Activated effector memory CD4-positive, alpha-beta T cell treated with anti-CD3 and anti-CD28 coated beads, Interleukin-2, amount 50 U/mL, for 16 hours (primary cell): Measurements from ENCODE around the gene ZNF48.

Experiments used
- DNase-seq: peaks from one replicate; pipeline ENCODE4 v3.0.0-alpha.2; 2020

The ZNF48 gene

GRCh38 chr16:30444231-30445148 is 49.3 kb downstream of the ZNF48 start:
- no peak for DNase-seq

DNA sequence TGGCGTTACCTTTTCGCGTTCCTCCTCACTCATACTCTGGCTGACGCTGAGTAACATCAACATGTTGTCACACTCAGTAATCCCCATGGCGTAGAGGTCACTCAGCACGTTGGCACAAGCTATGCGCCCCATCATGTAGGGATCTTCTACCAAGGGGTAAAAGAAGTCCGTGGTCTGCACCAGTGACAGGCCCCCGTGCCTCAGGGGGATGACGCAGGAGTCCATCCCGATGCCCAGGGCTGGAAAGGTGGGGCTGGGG is 49.9 kb downstream of the ZNF48 start:
- DNase-seq, result no peak

DNA sequence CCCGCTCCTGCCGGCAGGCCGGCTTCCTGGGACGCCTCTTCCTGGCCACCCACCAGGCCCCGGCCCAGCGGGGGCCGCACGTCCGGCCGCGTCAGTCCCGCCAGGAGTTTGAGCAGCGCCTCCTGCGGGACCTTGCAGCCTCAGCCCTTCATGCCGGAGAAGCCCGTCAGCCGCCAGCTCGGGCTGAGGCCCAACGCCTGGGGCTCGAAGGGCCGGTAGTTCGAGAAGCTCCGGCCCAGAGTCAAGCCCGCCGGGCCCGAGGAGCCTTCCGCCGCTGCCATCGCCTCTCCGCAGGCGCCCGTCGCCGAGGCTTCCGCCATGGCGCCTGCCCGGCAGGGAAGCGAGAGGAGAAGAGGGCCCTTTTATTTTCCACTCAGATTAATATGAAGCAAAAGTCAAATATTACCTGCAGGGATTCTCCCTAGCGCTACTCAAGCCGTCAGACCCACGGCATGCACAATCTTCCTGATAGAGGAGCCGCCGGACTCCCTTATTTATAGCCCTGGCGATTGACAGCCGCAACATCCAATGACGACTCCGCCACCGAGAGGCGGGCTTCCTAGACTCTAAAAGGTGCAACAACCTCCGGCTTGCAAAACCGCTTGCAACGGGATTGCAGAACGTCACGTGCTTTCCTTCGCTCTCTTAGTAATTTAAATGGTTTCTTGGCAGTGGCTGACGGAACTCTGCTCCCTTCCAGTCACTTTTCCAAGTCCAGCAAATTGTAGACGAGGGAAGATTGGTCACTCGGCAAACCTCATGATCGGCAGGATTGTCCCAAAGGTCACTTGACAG is 50.4 kb downstream of the ZNF48 start, which contains the start of gene SEPHS2:
SEPHS2 (minus strand) TSS at position 467 of the 795 bp plus-strand sequence; CDS start at position 320, 147 bp downstream.
- DNase-seq, result peak; percentile 97

DNA sequence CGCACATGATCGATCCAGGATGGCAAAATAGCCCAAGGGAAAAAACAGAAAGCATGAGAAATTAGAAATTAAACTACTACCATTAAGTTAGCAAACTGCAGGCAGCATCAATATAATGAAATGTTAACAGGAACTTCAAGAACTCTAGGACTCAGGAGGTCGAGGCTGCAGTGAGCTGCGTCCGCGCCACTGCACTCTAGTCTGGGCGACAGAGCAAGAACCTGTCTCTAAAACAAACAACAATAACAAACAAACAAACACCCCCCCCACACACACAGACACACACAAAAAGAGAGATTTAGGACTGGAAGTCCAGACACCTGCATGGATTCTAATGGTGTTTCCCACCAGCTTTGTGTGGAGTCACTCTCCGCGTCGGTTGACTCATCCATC is 51.0 kb downstream of the ZNF48 start:
- no peak for DNase-seq

GRCh38 chr16:30447512-30448226 is 52.4 kb downstream of the ZNF48 start:
- no peak for DNase-seq

DNA sequence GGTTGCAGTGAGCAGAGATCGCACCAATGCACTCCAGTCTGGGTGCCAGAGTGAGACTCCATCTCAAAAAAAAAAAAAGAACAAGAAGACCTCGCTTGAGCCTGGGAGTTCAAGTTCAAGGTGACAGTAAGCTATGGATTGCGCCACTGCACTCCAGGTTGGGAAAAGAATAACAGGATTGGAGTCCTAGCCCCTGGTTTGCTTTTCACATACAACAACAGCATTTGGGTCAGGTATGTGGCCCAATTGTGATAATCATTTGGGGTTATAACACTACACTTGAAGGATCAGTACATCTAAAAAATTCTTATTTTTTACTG is 53.9 kb downstream of the ZNF48 start:
- DNase-seq, result no peak
